ENCODE data around the gene ING4.

DNA sequence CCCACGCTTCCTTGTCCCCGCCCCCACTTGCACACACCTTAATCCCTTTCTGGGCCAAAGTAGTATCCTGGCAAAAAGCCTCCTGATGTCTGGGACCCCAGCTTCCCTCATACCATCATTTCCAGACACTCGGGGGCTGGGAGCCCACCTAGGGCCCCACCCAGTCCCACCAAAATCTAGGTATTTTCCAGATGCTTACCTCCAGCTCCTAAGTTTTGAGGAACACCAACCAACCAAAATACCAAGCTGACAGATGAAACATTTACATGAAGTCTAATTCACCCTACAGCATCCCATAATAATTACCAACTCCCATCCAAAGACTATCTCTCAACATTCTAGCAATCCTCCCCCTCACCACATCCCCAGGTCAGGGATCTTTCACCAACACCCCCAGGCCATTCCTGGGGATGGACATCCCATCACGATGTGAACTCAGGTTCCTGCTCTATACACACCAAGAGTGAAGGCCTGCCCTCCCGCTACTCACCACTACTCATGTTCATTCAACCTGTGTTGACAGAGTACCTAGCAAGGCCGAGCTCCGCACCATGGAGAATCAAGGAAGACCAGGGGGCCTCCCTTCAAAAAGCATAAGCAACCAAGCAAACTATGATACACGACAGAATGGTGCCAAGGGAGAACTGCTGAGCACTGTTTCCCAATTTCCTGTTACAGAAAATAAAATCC is 54.2 kb downstream of the ING4 start:
- TF ChIP-seq, protein P1, sequence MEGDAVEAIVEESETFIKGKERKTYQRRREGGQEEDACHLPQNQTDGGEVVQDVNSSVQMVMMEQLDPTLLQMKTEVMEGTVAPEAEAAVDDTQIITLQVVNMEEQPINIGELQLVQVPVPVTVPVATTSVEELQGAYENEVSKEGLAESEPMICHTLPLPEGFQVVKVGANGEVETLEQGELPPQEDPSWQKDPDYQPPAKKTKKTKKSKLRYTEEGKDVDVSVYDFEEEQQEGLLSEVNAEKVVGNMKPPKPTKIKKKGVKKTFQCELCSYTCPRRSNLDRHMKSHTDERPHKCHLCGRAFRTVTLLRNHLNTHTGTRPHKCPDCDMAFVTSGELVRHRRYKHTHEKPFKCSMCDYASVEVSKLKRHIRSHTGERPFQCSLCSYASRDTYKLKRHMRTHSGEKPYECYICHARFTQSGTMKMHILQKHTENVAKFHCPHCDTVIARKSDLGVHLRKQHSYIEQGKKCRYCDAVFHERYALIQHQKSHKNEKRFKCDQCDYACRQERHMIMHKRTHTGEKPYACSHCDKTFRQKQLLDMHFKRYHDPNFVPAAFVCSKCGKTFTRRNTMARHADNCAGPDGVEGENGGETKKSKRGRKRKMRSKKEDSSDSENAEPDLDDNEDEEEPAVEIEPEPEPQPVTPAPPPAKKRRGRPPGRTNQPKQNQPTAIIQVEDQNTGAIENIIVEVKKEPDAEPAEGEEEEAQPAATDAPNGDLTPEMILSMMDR (conservative IDR thresholded peaks at IDR 0.05; ENCODE audit: low read length): no peak
- TF ChIP-seq EZH2phosphoT487 (IDR thresholded peaks at IDR 0.05; ENCODE audit: borderline replicate concordance): no peak

Measured in Loucy (cell line).